Fibroblast of the aortic adventitia (primary cell): ENCODE results near the gene GALNT9. TPM values are rescaled to one million over a fixed set of nuclear protein-coding genes. Genes with fewer than 3 reads are reported as not detected.
"Not testable (repeated sequence)": the region's sequence is repeated elsewhere in the genome, so short reads cannot be mapped to it uniquely, and the experiment has no call there.

Experiments
- DNase-seq: peaks from one replicate; pipeline ENCODE4 v3.0.0-alpha.2; 2010; ENCODE audit warnings: low read depth
- H3K4me3 ChIP-seq: 2 replicates; pipeline ENCODE4 v1.5.1; 2011; ENCODE audit warnings: low read depth, mild to moderate bottlenecking, control low read depth, low read length, moderate library complexity
- total RNA-seq: library from RNA; depleted of rRNA; stranded (reverse); fragments of >200 nt; gene quantifications from 2 replicates; pipeline ENCODE4 v1.2.3, GENCODE V29; 2012; ENCODE audit warnings: low replicate concordance
- TF ChIP-seq, protein P1 (sequence below): IDR thresholded peaks from 2 replicates; pipeline ENCODE4 v1.5.1; 2011; ENCODE audit warnings: mild to moderate bottlenecking, low read length, control low read depth, inconsistent platforms; ENCODE audit not compliant: insufficient read depth

The GALNT9 gene
- total RNA-seq, 1 donor, result not detected

DNA sequence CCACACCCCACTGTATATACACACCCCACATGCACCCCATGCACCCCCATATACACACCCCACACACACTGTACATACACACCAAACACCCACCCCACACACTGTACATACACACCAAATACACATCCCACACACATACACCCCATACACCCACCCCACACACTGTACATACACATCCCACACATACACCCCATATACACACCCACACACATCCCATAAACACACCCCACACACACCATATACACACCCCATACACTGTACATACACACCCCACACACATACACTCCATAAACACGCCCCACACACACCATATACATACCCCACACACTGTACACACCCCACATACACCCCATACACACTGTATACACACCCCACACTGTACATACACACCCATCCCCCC is 102.8 kb downstream of the GALNT9 start:
- TF ChIP-seq, protein P1, sequence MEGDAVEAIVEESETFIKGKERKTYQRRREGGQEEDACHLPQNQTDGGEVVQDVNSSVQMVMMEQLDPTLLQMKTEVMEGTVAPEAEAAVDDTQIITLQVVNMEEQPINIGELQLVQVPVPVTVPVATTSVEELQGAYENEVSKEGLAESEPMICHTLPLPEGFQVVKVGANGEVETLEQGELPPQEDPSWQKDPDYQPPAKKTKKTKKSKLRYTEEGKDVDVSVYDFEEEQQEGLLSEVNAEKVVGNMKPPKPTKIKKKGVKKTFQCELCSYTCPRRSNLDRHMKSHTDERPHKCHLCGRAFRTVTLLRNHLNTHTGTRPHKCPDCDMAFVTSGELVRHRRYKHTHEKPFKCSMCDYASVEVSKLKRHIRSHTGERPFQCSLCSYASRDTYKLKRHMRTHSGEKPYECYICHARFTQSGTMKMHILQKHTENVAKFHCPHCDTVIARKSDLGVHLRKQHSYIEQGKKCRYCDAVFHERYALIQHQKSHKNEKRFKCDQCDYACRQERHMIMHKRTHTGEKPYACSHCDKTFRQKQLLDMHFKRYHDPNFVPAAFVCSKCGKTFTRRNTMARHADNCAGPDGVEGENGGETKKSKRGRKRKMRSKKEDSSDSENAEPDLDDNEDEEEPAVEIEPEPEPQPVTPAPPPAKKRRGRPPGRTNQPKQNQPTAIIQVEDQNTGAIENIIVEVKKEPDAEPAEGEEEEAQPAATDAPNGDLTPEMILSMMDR, result no peak
- no peak for DNase-seq
- no peak overlapping the region for H3K4me3 ChIP-seq

GRCh38 chr12:132225214-132225613 is 104.2 kb downstream of the GALNT9 start:
- TF ChIP-seq, protein P1, result no peak
- H3K4me3 ChIP-seq, result no peak overlapping the region
- no peak for DNase-seq

DNA sequence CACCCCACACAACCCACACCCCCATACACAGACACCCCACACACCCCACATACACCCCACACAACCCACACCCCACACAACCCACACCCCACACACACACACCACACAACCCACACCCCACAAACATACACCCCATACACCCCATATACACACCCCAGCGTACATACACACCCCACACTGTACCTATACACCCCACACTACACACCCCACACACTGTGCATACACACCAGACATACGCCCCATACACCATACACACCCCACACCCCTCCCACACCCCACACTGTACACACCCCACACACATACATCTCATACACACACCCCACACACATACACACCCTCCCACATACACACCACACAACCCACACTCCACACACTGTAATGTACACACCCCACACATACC is 104.9 kb downstream of the GALNT9 start:
- no peak for DNase-seq
- no peak overlapping the region for H3K4me3 ChIP-seq
- TF ChIP-seq, protein P1, result no peak

- TF ChIP-seq, protein P1, result no peak
- no peak for DNase-seq
- no peak overlapping the region for H3K4me3 ChIP-seq
Measured at GRCh38 chr12:132222808-132223173, 106.6 kb downstream of the GALNT9 start.

- no peak overlapping the region for H3K4me3 ChIP-seq
- TF ChIP-seq, protein P1, result no peak
- no peak for DNase-seq
Measured at GRCh38 chr12:132222096-132222807, 107.1 kb downstream of the GALNT9 start.

GRCh38 chr12:132219761-132220160 is 109.6 kb downstream of the GALNT9 start:
- H3K4me3 ChIP-seq, result not testable (repeated sequence)

GRCh38 chr12:132219323-132219722 is 110.1 kb downstream of the GALNT9 start:
- H3K4me3 ChIP-seq, result no peak overlapping the region
- TF ChIP-seq, protein P1, result no peak
- DNase-seq, result no peak

More at GRCh38 chr12:132219761-132220160, 109.6 kb downstream of the GALNT9 start:
- DNase-seq, result not testable (repeated sequence)
